ENCODE measurements around the gene LCP2.

Gene LCP2

DNA sequence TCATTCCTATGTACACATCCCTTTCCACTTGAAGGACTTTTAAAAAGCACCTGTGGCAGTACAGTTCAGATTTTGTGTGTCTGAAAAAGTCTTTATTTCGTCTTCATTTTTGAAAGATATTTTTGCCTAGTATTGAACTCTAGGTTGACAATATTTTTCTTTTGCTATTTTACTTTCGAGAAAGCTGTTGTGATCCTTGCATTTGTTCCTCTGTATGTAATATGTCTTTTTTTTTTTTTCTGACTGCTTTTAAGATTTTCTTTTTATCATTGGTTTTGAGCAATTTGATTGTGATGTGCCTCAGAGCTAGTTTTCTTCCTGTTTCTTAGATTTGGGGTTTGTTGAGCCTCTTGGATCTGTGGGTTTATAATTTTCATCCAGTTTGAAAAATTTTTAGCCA is 13.3 kb downstream of the LCP2 start:
- H3K27me3 ChIP-seq (ENCODE audit: insufficient read depth, low read depth, severe bottlenecking), result peaks cover 53% of the 10 kb centered on the region
- H3K27ac ChIP-seq, result no peak overlapping the region
- DNase-seq, result no peak
- TF ChIP-seq, protein P1, sequence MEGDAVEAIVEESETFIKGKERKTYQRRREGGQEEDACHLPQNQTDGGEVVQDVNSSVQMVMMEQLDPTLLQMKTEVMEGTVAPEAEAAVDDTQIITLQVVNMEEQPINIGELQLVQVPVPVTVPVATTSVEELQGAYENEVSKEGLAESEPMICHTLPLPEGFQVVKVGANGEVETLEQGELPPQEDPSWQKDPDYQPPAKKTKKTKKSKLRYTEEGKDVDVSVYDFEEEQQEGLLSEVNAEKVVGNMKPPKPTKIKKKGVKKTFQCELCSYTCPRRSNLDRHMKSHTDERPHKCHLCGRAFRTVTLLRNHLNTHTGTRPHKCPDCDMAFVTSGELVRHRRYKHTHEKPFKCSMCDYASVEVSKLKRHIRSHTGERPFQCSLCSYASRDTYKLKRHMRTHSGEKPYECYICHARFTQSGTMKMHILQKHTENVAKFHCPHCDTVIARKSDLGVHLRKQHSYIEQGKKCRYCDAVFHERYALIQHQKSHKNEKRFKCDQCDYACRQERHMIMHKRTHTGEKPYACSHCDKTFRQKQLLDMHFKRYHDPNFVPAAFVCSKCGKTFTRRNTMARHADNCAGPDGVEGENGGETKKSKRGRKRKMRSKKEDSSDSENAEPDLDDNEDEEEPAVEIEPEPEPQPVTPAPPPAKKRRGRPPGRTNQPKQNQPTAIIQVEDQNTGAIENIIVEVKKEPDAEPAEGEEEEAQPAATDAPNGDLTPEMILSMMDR (IDR thresholded peaks at IDR 0.05; ENCODE audit: low read depth, low read length), result no peak
- H3K9me3 ChIP-seq (ENCODE audit: severe bottlenecking), result no peaks in the 10 kb centered on the region
- H3K4me3 ChIP-seq (ENCODE audit: low read depth, low read length), result no peak overlapping the region
- H3K36me3 ChIP-seq, result no peaks in the 10 kb centered on the region

DNA sequence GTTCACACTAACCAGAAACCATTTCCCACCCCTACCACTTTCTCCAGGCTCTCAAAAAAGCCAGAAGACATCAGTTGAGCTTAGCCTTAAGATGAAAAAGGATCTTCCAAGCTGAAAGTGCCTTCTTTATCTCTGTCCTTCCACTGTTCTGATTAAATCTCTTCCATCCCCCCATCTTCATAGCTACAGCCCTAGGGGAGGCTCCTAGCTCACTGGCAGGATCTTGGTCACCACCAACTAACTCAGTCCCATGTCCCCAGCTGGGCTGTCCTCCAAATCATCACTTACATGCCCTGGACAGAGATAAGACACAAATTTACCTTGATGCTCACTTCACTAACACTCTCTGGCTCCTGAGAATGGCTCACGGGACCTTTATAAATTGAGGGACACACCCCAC is 14.3 kb downstream of the LCP2 start:
- H3K27me3 ChIP-seq (ENCODE audit: insufficient read depth, low read depth, severe bottlenecking), result peaks cover 51% of the 10 kb centered on the region
- no peak for DNase-seq
- TF ChIP-seq, protein P1 (IDR thresholded peaks at IDR 0.05; ENCODE audit: low read depth, low read length), result no peak
- no peaks in the 10 kb centered on the region for H3K36me3 ChIP-seq
- H3K9me3 ChIP-seq (ENCODE audit: severe bottlenecking), result no peaks in the 10 kb centered on the region
- H3K4me3 ChIP-seq (ENCODE audit: low read depth, low read length), result no peak overlapping the region
- no peak overlapping the region for H3K27ac ChIP-seq

DNA sequence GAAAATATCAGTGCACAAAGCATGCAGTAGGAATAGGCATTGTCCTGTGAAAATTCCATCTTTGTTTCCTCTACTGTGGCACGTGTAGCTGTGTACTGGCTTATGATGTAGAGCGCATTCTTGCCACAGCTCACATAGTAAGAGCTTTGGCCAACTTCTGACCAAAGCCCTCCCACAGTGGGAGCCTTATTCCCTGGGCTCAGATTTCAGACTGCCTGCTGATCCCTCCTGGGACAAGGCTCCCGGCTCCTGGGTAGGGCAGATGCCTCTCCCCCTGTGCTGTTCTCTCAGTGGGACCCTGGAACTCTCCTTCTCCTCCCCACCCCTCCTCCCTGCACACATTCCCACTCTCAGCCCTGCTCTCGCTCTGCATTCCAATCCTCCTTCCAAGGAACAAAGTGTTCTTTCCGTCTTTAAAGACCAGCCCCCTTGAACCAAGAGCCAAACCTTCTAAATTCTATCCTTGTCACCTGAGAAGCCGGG is 17.5 kb downstream of the LCP2 start:
- no peak for DNase-seq
- TF ChIP-seq, protein P1 (IDR thresholded peaks at IDR 0.05; ENCODE audit: low read depth, low read length), result no peak
- Histone ChIP-seq H3K27ac (no peak overlapping the region), H3K36me3 (no peaks in the 10 kb centered on the region), H3K4me3 (ENCODE audit: low read depth, low read length) (no peak overlapping the region), H3K27me3 (ENCODE audit: insufficient read depth, low read depth, severe bottlenecking) (peaks cover 56% of the 10 kb centered on the region), H3K9me3 (ENCODE audit: severe bottlenecking) (no peaks in the 10 kb centered on the region)

DNA sequence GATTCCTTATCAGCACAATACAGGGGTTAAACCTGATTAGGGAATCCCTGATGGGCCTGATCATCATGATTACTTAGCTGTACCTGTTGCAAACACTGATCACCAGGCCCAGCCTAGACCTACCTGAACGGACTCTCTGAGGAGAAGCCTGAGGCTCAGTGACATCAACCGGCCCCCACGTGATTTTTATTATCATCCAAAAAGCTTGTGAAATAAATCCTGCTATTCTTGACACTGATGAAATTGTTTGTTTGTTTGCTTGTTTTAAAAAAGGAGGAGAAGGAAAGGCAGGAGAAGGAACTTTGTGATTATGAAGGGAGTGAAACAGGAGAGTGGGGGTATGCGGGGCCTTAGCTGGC is 18.1 kb downstream of the LCP2 start:
- DNase-seq, result no peak
- no peaks in the 10 kb centered on the region for H3K9me3 ChIP-seq (ENCODE audit: severe bottlenecking)
- H3K27me3 ChIP-seq (ENCODE audit: insufficient read depth, low read depth, severe bottlenecking), result peaks cover 59% of the 10 kb centered on the region
- TF ChIP-seq, protein P1 (IDR thresholded peaks at IDR 0.05; ENCODE audit: low read depth, low read length), result no peak
- H3K27ac ChIP-seq, result no peak overlapping the region
- H3K4me3 ChIP-seq (ENCODE audit: low read depth, low read length), result no peak overlapping the region
- no peaks in the 10 kb centered on the region for H3K36me3 ChIP-seq

DNA sequence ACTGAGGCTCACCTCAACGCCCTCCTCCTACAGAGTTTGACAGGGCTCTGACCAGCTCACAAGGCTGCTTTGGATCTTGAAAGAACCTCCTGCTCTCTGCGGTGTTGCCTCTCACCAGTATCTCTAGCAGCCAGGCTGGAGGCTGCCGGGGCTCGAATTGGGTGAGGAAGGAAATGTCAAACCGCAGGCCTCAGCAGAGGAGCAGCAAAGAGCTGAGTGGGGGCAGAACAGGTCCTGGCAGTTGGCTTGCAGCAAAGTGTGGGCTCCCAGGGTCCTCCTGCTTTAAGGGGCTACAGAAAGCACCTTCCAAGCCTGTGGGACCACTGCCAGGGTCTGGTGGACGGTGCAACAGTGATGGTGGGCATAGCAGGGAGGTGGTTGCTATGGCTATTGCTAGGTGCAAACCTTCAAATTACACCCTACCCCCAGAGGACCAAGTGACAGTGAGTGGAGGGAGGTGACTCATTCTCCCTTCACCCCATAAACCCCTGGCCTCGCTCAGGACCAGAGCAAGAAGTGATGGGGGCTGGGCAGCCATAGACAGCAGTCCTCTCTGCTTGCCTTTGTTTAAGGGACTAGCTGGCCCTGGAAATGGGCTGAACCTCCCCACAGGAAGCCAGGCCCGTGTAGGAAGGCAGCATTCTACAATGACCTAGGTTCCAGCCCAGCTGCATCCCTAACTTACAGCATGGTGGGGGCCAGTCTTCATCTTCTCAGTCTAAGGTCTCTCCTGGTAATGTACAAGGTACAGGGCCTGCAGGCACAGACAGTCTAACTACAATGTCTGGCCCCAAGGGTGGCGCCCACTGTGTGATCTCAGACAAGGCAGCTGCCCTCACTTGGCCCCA is 18.7 kb downstream of the LCP2 start:
- no peak for DNase-seq
- no peaks in the 10 kb centered on the region for H3K36me3 ChIP-seq
- H3K27me3 ChIP-seq (ENCODE audit: insufficient read depth, low read depth, severe bottlenecking), result peaks cover 60% of the 10 kb centered on the region
- TF ChIP-seq, protein P1 (IDR thresholded peaks at IDR 0.05; ENCODE audit: low read depth, low read length), result no peak
- H3K27ac ChIP-seq, result no peak overlapping the region
- no peaks in the 10 kb centered on the region for H3K9me3 ChIP-seq (ENCODE audit: severe bottlenecking)
- H3K4me3 ChIP-seq (ENCODE audit: low read depth, low read length), result no peak overlapping the region
